K562 (cell line): Measurements from ENCODE around the gene SAMD4A. TPM values are rescaled to one million over a fixed set of nuclear protein-coding genes. Genes with fewer than 3 reads are reported as not detected.

Experiments used
- ATAC-seq: fragments of 200-7000 bp; cut with Tn5 transposase; 3 replicates; pipeline ENCODE4 v1.9.1; 2020; ENCODE audit warnings: moderate library complexity
- BruUV-seq: library from RNA; stranded (reverse); fragments of 400-500 nt; replicated peaks from 2 replicates; lab custom pipeline; 2021; lab: Mats Ljungman, UMichigan
- CTCF ChIA-PET: fragments of 300-600 bp; formaldehyde crosslinking; extraction: SDS; loops from one replicate; lab custom pipeline; 2021; ENCODE audit warnings: low intra/inter-chr PET ratio; lab: Yijun Ruan, JAX
- POLR2A ChIA-PET: fragments of 300-600, 350-650 bp; sonication (Branson Sonifier 250); formaldehyde crosslinking; extraction: SDS; loops from one replicate; lab custom pipeline; 2021; ENCODE audit warnings: antibody characterized with exemption, inconsistent platforms; lab: Yijun Ruan, JAX
- DNase-seq, 4 experiments: peaks; one replicate each; pipeline versions ENCODE4 v3.0.0 to v3.0.0-alpha.2; 2011 to 2018; ENCODE audit warnings: low spot score in 3 of 4, mixed read lengths in 3 of 4; ENCODE audit errors: extremely low read depth in 1 of 4
- FAIRE-seq: peaks from 2 replicates; lab custom pipeline; 2011; peaks lifted over from hg19 to GRCh38; lab: Jason Lieb, UNC
- H2AFZ ChIP-seq: 2 replicates; pipeline ENCODE4 v1.6.0; 2011; ENCODE audit warnings: low read depth, low read length, control low read depth, inconsistent platforms
- H3K27ac ChIP-seq: fragments of 200-600 bp; 3 replicates; pipeline ENCODE4 v1.8.0; 2011; ENCODE audit warnings: low read depth, mild to moderate bottlenecking, control low read depth, inconsistent platforms, low read length, moderate library complexity, mixed read lengths; ENCODE audit errors: extremely low read depth
- H3K27me3 ChIP-seq, 2 experiments: fragments of 300-600 bp in 1 of 2; 2 replicates in 1 of 2; 3 replicates in 1 of 2; pipeline versions ENCODE4 v1.6.0 to v1.8.0; 2011; ENCODE audit warnings: inconsistent platforms in 2 of 2, low read length in 2 of 2, mild to moderate bottlenecking in 1 of 2, mixed read lengths in 1 of 2, moderate library complexity in 1 of 2; ENCODE audit not compliant: control insufficient read depth in 2 of 2, insufficient read depth in 2 of 2
- H3K36me3 ChIP-seq: fragments of 300-600 bp; 3 replicates; pipeline ENCODE4 v1.8.0; 2011; ENCODE audit warnings: mild to moderate bottlenecking, low read length, inconsistent platforms; ENCODE audit not compliant: control insufficient read depth, insufficient read depth
- H3K4me1 ChIP-seq, 2 experiments: fragments of 200-600 bp in 1 of 2; replicated peaks in 1 of 2; 2 replicates in 1 of 2; 3 replicates in 1 of 2; pipeline versions ENCODE4 v1.5.1 to v1.8.0; 2011; ENCODE audit warnings: inconsistent platforms in 2 of 2, low read length in 2 of 2, mild to moderate bottlenecking in 1 of 2, mixed read lengths in 1 of 2, moderate library complexity in 1 of 2; ENCODE audit not compliant: control insufficient read depth in 2 of 2, insufficient read depth in 2 of 2
- H3K4me2 ChIP-seq: 2 replicates; pipeline ENCODE4 v1.6.1; 2011; ENCODE audit warnings: low read length, control low read depth, inconsistent platforms, mixed read lengths; ENCODE audit not compliant: insufficient read depth
- H3K4me3 ChIP-seq: fragments of 200-600 bp; sonication (generic), shearing (Covaris generic); 2 replicates; pipeline ENCODE4 v1.5.1; 2016; ENCODE audit warnings: control low read depth, inconsistent platforms
- H3K79me2 ChIP-seq: fragments of 200-600 bp; 3 replicates; pipeline ENCODE4 v1.8.0; 2011; ENCODE audit warnings: low read length, inconsistent platforms; ENCODE audit not compliant: control insufficient read depth, insufficient read depth
- H3K9ac ChIP-seq, 2 experiments: 2 replicates each; pipeline versions ENCODE4 v1.6.0 to v1.6.1; 2011; ENCODE audit warnings: low read depth in 2 of 2, low read length in 2 of 2, control low read depth in 1 of 2, inconsistent platforms in 1 of 2, mild to moderate bottlenecking in 1 of 2, mixed read lengths in 1 of 2; ENCODE audit not compliant: insufficient read depth in 1 of 2
- H3K9me1 ChIP-seq: one replicate; pipeline ENCODE4 v1.6.0; 2011; ENCODE audit warnings: inconsistent platforms, mild to moderate bottlenecking, low read length, moderate library complexity; ENCODE audit not compliant: control insufficient read depth, insufficient read depth
- H3K9me3 ChIP-seq: replicated peaks from 2 replicates; pipeline ENCODE4 v1.5.1; 2011; ENCODE audit warnings: low read depth, low read length, inconsistent platforms; ENCODE audit not compliant: control insufficient read depth, insufficient read depth
- H4K20me1 ChIP-seq: replicated peaks from 2 replicates; pipeline ENCODE4 v1.6.1; 2011; ENCODE audit warnings: low read length, inconsistent platforms, mixed read lengths; ENCODE audit not compliant: control insufficient read depth, insufficient read depth
- ATF7 ChIP-seq: fragments of 450-650 bp; IDR thresholded peaks from 2 replicates; pipeline ENCODE4 v1.7.1; 2014; ENCODE audit warnings: mild to moderate bottlenecking, moderate library complexity
- EP400 ChIP-seq: fragments of 450-650 bp; IDR thresholded peaks from 2 replicates; pipeline ENCODE4 v1.6.1; 2017; ENCODE audit warnings: antibody characterized with exemption, mild to moderate bottlenecking, moderate library complexity
- ETV6 ChIP-seq, 3 experiments: fragments of 150-350 bp in 1 of 3; sonication (generic) in 1 of 3; formaldehyde crosslinking in 1 of 3; IDR thresholded peaks; 2 replicates each; pipeline versions ENCODE4 v1.6.1 to v1.8.0; 2014 to 2022; ENCODE audit warnings: borderline replicate concordance in 2 of 3, low read depth in 2 of 3, antibody characterized with exemption in 1 of 3, low read length in 1 of 3, mild to moderate bottlenecking in 1 of 3, missing genetic modification reagents in 1 of 3
- HNRNPUL1 ChIP-seq: fragments of 200-400 bp; formaldehyde crosslinking; IDR thresholded peaks from 2 replicates; pipeline ENCODE4 v1.6.1; 2017; ENCODE audit warnings: low read length
- HOXB6 ChIP-seq: fragments of 250-450 bp; sonication (Bioruptor Pico); IDR thresholded peaks from 2 replicates; pipeline ENCODE4 v1.5.1; 2022; ENCODE audit warnings: mild to moderate bottlenecking, borderline replicate concordance
- MCM2 ChIP-seq: fragments of 450-650 bp; IDR thresholded peaks from 2 replicates; pipeline ENCODE4 v1.6.1; 2017; ENCODE audit warnings: low read depth, mild to moderate bottlenecking
- PML ChIP-seq: IDR thresholded peaks from 2 replicates; pipeline ENCODE4 v1.6.1; 2012; ENCODE audit warnings: low read length, inconsistent platforms
- RBM17 ChIP-seq: fragments of 200-400 bp; formaldehyde crosslinking; IDR thresholded peaks from 2 replicates; pipeline ENCODE4 v1.6.1; 2017; ENCODE audit warnings: low read depth, mild to moderate bottlenecking, low read length, borderline replicate concordance
- WHSC1 ChIP-seq: IDR thresholded peaks from one replicate; pipeline ENCODE4 v1.6.1; 2012; ENCODE audit warnings: low read length, control low read depth, inconsistent platforms
- ZNF668 ChIP-seq: fragments of 250-450 bp; sonication (Bioruptor Pico); IDR thresholded peaks from 2 replicates; pipeline ENCODE4 v1.8.0; 2022; ENCODE audit warnings: mild to moderate bottlenecking, inconsistent platforms
- WGBS: fragments of 100-300 bp; shearing (Covaris generic); methylation state at CpG from one replicate; pipeline ENCODE4 v1.1.6; 2016; ENCODE audit warnings: low coverage, mixed read lengths; ENCODE audit not compliant: insufficient coverage; ENCODE audit errors: missing lambda C conversion rate; 5-methylcytosine and 5-hydroxymethylcytosine counted together
- in situ Hi-C: fragments of 300-500 bp; cut with MboI; formaldehyde crosslinking; loops from 4 replicates; pipeline ENCODE4 v1.15.0; 2018; ENCODE audit warnings: inconsistent platforms, mixed read lengths
- intact Hi-C: fragments of 100-400 bp; cut with micrococcal nuclease; formaldehyde crosslinking; loops from 2 replicates; pipeline ENCODE4 v1.14.2; 2022
- polyA plus RNA-seq, 8 experiments: library from polyadenylated mRNA; depleted of rRNA in 4 of 8; stranded (reverse) in 5 of 8; unstranded in 3 of 8; fragments of >200 nt; fragmentation: Nextera tagmentation in 2 of 8; fragmentation: Illumina TruSeq in 1 of 8; extraction: Ambion mirVana in 2 of 8; extraction: Trizol in 1 of 8; gene quantifications; 2 replicates each; pipeline versions ENCODE4 v1.2.1 to v1.2.3, GENCODE V29; 2011 to 2014; ENCODE audit warnings: inconsistent platforms in 1 of 8, missing spikeins in 1 of 8
- total RNA-seq, 7 experiments: library from RNA; depleted of rRNA in 6 of 7; stranded (reverse); fragments of >200 nt in 6 of 7; fragmentation: Illumina TruSeq in 2 of 7; extraction: Trizol in 2 of 7; gene quantifications; 2 replicates each; pipeline versions ENCODE4 v1.2.1 to v1.2.3, GENCODE V29; 2011 to 2021; ENCODE audit warnings: low replicate concordance in 1 of 7
- TF ChIP-seq, protein P1 (sequence below): fragments of 250-450 bp; sonication (Bioruptor Pico); IDR thresholded peaks from 2 replicates; pipeline ENCODE4 v1.5.0; 2021
- TF ChIP-seq, protein P2 (sequence below): sonication (generic); formaldehyde crosslinking; IDR thresholded peaks from 2 replicates; pipeline ENCODE4 v1.8.1; 2022; ENCODE audit warnings: missing genetic modification reagents
- TF ChIP-seq, protein P3 (sequence below): fragments of 450-650 bp; IDR thresholded peaks from 2 replicates; pipeline ENCODE4 v1.6.1; 2017; ENCODE audit warnings: antibody characterized with exemption, mild to moderate bottlenecking
- TF ChIP-seq, protein P4 (sequence below): fragments of 450-650 bp; IDR thresholded peaks from 2 replicates; pipeline ENCODE4 v1.6.1; 2016; ENCODE audit warnings: mild to moderate bottlenecking

Gene SAMD4A
- total and polyA plus RNA-seq, 9 of the 15 experiments (the other 6 are each of a cell fraction or from before 2014, with no cell fraction given) = 0.66 to 6.8 (median 3.3) TPM

DNA sequence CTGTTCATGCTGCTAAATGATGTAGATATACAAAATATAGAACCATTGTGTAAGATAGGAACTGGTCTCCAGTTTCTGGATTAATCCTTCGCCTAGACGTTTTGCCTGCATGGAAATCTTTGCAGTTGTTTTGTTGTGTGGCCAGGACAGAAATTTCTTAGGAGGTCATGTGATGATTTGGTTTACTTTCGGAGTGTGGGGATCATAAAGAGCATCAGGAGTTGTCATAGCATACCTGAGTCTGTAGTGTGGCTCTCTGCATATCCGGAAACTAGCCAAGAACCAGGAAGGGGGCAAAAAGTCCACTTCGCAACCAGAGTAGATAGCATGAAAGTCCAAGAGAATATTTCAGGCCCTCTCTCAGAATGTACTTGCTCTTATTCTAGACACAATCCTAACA is 3.1 kb downstream of the SAMD4A start:
- Histone ChIP-seq H3K36me3 (peaks cover 33% of the 10 kb centered on the region; the same call in 2 of the 3 replicates), H2AFZ (no peak overlapping the region), H3K4me3 (no peak overlapping the region; the same call in 1 of the 2 replicates), H4K20me1 (no peaks in the 10 kb centered on the region), H3K79me2 (peaks cover 29% of the 10 kb centered on the region), H3K4me1 (peaks cover 9 to 35% of the 10 kb centered on the region in 2 experiments; a peak in 4 of 5 replicates), H3K4me2 (no peak overlapping the region), H3K9me1 (no peaks in the 10 kb centered on the region), H3K27ac (no peak overlapping the region), H3K9me3 (peaks cover 6% of the 10 kb centered on the region; the same call in 1 of the 2 replicates), H3K27me3 (no peaks in the 10 kb centered on the region), H3K9ac (no peak overlapping the region)
- no TSS peak for BruUV-seq
- WGBS = 78% methylated on average over 5 of the region's 5 CpGs
- intact Hi-C loops (no loop called here), in situ Hi-C loops (no loop called here)
- DNase-seq = no peak
- FAIRE-seq = no peak
- ATAC-seq = no peak
- CTCF ChIA-PET = no interaction called here
- POLR2A ChIA-PET = no interaction called here
- no peak for TF ChIP-seq MCM2
- TF ChIP-seq, protein P1, sequence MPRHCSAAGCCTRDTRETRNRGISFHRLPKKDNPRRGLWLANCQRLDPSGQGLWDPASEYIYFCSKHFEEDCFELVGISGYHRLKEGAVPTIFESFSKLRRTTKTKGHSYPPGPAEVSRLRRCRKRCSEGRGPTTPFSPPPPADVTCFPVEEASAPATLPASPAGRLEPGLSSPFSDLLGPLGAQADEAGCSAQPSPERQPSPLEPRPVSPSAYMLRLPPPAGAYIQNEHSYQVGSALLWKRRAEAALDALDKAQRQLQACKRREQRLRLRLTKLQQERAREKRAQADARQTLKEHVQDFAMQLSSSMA (CRISPR knock-in tag) = no peak
- no peak for TF ChIP-seq RBM17
- TF ChIP-seq, protein P2, sequence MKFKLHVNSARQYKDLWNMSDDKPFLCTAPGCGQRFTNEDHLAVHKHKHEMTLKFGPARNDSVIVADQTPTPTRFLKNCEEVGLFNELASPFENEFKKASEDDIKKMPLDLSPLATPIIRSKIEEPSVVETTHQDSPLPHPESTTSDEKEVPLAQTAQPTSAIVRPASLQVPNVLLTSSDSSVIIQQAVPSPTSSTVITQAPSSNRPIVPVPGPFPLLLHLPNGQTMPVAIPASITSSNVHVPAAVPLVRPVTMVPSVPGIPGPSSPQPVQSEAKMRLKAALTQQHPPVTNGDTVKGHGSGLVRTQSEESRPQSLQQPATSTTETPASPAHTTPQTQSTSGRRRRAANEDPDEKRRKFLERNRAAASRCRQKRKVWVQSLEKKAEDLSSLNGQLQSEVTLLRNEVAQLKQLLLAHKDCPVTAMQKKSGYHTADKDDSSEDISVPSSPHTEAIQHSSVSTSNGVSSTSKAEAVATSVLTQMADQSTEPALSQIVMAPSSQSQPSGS = no peak
- no peak for TF ChIP-seq ETV6 (IDR thresholded peaks at IDR 0.05; ENCODE audit: borderline replicate concordance in 1 of 2, low read depth in 2 of 2, low read length in 1 of 2)
- no peak for TF ChIP-seq ETV6 (CRISPR knock-in tag; IDR thresholded peaks at IDR 0.05; ENCODE audit: borderline replicate concordance)
- TF ChIP-seq ATF7 = no peak
- TF ChIP-seq, protein P3, sequence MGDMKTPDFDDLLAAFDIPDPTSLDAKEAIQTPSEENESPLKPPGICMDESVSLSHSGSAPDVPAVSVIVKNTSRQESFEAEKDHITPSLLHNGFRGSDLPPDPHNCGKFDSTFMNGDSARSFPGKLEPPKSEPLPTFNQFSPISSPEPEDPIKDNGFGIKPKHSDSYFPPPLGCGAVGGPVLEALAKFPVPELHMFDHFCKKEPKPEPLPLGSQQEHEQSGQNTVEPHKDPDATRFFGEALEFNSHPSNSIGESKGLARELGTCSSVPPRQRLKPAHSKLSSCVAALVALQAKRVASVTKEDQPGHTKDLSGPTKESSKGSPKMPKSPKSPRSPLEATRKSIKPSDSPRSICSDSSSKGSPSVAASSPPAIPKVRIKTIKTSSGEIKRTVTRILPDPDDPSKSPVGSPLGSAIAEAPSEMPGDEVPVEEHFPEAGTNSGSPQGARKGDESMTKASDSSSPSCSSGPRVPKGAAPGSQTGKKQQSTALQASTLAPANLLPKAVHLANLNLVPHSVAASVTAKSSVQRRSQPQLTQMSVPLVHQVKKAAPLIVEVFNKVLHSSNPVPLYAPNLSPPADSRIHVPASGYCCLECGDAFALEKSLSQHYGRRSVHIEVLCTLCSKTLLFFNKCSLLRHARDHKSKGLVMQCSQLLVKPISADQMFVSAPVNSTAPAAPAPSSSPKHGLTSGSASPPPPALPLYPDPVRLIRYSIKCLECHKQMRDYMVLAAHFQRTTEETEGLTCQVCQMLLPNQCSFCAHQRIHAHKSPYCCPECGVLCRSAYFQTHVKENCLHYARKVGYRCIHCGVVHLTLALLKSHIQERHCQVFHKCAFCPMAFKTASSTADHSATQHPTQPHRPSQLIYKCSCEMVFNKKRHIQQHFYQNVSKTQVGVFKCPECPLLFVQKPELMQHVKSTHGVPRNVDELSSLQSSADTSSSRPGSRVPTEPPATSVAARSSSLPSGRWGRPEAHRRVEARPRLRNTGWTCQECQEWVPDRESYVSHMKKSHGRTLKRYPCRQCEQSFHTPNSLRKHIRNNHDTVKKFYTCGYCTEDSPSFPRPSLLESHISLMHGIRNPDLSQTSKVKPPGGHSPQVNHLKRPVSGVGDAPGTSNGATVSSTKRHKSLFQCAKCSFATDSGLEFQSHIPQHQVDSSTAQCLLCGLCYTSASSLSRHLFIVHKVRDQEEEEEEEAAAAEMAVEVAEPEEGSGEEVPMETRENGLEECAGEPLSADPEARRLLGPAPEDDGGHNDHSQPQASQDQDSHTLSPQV = no peak
- TF ChIP-seq, protein P4, sequence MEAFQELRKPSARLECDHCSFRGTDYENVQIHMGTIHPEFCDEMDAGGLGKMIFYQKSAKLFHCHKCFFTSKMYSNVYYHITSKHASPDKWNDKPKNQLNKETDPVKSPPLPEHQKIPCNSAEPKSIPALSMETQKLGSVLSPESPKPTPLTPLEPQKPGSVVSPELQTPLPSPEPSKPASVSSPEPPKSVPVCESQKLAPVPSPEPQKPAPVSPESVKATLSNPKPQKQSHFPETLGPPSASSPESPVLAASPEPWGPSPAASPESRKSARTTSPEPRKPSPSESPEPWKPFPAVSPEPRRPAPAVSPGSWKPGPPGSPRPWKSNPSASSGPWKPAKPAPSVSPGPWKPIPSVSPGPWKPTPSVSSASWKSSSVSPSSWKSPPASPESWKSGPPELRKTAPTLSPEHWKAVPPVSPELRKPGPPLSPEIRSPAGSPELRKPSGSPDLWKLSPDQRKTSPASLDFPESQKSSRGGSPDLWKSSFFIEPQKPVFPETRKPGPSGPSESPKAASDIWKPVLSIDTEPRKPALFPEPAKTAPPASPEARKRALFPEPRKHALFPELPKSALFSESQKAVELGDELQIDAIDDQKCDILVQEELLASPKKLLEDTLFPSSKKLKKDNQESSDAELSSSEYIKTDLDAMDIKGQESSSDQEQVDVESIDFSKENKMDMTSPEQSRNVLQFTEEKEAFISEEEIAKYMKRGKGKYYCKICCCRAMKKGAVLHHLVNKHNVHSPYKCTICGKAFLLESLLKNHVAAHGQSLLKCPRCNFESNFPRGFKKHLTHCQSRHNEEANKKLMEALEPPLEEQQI = no peak
- no peak for TF ChIP-seq PML
- no peak for TF ChIP-seq HOXB6 (CRISPR knock-in tag)
- TF ChIP-seq WHSC1 = no peak
- no peak for TF ChIP-seq ZNF668 (CRISPR knock-in tag)
- no peak for TF ChIP-seq HNRNPUL1
- no peak for TF ChIP-seq EP400
